Transverse colon (tissue), 4 donors: Measurements from ENCODE around the gene SMC3. TPM values are rescaled to one million over a fixed set of nuclear protein-coding genes. Genes with fewer than 3 reads are reported as not detected.

Experiments used
- DNase-seq: peaks from one replicate; pipeline ENCODE4 v3.0.0-alpha.2; 2019
- H3K27ac ChIP-seq, 4 donors: fragments of 200-600 bp; sonication (generic); 2 replicates each; pipeline ENCODE4 v1.5.1; 2016 to 2018; ENCODE audit warnings: inconsistent platforms in 4 of 4
- H3K27me3 ChIP-seq: fragments of 200-600 bp; sonication (generic); 2 replicates; pipeline ENCODE4 v1.5.1; 2017; ENCODE audit warnings: inconsistent platforms
- H3K36me3 ChIP-seq, 4 donors: fragments of 200-600 bp; sonication (generic); 2 replicates each; pipeline ENCODE4 v1.5.1; 2017 to 2019; ENCODE audit warnings: inconsistent platforms in 4 of 4
- H3K4me1 ChIP-seq, 4 donors: fragments of 200-600 bp; sonication (generic); 2 replicates each; pipeline ENCODE4 v1.5.1; 2017 to 2020; ENCODE audit warnings: inconsistent platforms in 4 of 4
- H3K4me3 ChIP-seq, 4 donors: fragments of 200-600 bp; sonication (generic); 1 replicate in 1 of 4; 2 replicates in 3 of 4; pipeline versions ENCODE4 v1.5.1 to v1.6.1; 2017 to 2019; ENCODE audit warnings: inconsistent platforms in 4 of 4
- H3K9me3 ChIP-seq, 2 donors: fragments of 200-600 bp; sonication (generic); 2 replicates each; pipeline ENCODE4 v1.5.1; 2017 to 2019; ENCODE audit warnings: inconsistent platforms in 2 of 2
- EP300 ChIP-seq: sonication (generic); formaldehyde crosslinking; IDR thresholded peaks from one replicate; pipeline ENCODE4 v1.6.1; 2017; ENCODE audit warnings: antibody characterized with exemption, low read depth
- POLR2A ChIP-seq: fragments of 450-650 bp; IDR thresholded peaks from one replicate; pipeline ENCODE4 v1.6.1; 2016; ENCODE audit warnings: antibody characterized with exemption, mild to moderate bottlenecking, moderate library complexity
- POLR2AphosphoS5 ChIP-seq, 3 donors: sonication (generic); formaldehyde crosslinking; IDR thresholded peaks; one replicate each; pipeline ENCODE4 v1.6.1; 2016; ENCODE audit warnings: antibody characterized with exemption in 3 of 3
- WGBS, 2 donors: methylation state at CpG; one replicate each; pipeline ENCODE4 v1.1.5; 2018; ENCODE audit warnings: low coverage in 1 of 2; 5-methylcytosine and 5-hydroxymethylcytosine counted together
- in situ Hi-C, 4 donors: fragments of 200-750 bp; cut with MboI; loops; one replicate each; pipeline versions ENCODE4 v1.15.0 to v1.15.1; 2017; ENCODE audit warnings: low sequenced_read_pairs in 3 of 4, low pct_ligation_motif_present in 1 of 4, low pct_unique_long_range_greater_than_20kb in 1 of 4
- intact Hi-C: fragments of 100-400 bp; cut with DNase I; formaldehyde crosslinking; loops from one replicate; pipeline ENCODE4 v1.15.1; 2023; ENCODE audit warnings: low total_unique reads
- total RNA-seq, 4 donors: library from RNA; depleted of rRNA; stranded (reverse); fragments of >200 nt; gene quantifications; one replicate each; pipeline ENCODE4 v1.1.0, GENCODE V29; 2016
- TF ChIP-seq, protein P1 (sequence below), 5 experiments: fragments of 200-600 bp in 3 of 5; fragments of 450-650 bp in 2 of 5; sonication (generic) in 3 of 5; IDR thresholded peaks; 1 replicate in 2 of 5; 2 replicates in 3 of 5; pipeline ENCODE4 v1.5.1; 2016 to 2017; ENCODE audit warnings: antibody characterized with exemption in 5 of 5, inconsistent platforms in 3 of 5, mild to moderate bottlenecking in 2 of 5, moderate library complexity in 1 of 5

SMC3 gene
- total RNA-seq, 4 donors from 2014 or later: 16.8 to 31.9 (median 21.1) TPM

DNA sequence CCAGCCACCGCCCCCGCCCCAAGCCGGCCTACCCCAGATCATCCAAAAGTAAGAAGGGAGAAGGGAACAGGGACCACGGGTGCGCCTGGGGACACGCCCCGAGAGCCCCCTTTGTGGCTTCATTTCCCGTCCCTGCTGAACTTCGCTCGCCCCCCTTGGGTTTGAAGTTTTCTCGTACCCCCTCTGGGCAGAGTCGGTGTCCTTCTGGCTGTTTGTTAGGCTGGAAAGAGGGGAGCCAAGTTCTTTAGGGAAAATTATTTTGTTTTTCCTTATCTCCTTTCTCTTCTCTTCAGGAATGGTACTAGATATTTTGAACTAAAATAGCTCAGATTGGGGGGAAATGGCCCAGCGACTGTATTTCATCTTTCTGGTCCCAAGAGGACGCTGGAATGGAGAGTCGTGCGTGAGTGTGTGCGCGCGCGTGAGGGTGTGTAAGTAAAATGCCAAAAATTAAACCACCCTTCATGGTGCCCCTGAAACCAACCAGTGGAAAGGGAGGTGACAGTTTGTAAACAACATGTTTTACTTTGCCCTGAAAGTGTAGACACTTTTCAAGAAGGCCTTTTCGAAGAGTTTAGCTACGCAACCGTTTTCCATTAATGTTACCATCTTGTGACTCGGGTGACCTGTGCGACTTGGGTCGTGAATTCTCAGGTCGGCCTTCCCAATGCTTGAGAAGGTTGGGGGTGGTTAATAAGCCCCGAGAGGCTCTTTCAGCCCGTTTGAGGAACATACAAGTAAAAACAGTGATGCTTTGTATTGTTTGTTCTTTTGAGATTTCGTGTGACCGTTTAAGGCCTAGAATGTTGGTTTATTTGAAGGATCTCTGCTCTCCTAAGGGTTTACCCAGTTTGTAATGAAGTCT lies 77.3 kb downstream of the SMC3 start:
- 38 to 44% methylated on average over 3 to 28 of the region's 31 CpGs for WGBS, 2 donors
- H3K4me3 ChIP-seq: peak overlapping the region; percentile 21 to 60 (median 48)
- peaks cover 96% of the 10 kb centered on the region for H3K27me3 ChIP-seq
- TF ChIP-seq EP300 (no peak), POLR2A (no peak), POLR2AphosphoS5 (IDR thresholded peaks at IDR 0.05) (no peak)
- TF ChIP-seq, protein P1, sequence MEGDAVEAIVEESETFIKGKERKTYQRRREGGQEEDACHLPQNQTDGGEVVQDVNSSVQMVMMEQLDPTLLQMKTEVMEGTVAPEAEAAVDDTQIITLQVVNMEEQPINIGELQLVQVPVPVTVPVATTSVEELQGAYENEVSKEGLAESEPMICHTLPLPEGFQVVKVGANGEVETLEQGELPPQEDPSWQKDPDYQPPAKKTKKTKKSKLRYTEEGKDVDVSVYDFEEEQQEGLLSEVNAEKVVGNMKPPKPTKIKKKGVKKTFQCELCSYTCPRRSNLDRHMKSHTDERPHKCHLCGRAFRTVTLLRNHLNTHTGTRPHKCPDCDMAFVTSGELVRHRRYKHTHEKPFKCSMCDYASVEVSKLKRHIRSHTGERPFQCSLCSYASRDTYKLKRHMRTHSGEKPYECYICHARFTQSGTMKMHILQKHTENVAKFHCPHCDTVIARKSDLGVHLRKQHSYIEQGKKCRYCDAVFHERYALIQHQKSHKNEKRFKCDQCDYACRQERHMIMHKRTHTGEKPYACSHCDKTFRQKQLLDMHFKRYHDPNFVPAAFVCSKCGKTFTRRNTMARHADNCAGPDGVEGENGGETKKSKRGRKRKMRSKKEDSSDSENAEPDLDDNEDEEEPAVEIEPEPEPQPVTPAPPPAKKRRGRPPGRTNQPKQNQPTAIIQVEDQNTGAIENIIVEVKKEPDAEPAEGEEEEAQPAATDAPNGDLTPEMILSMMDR (IDR thresholded peaks at IDR 0.05): no peak
- DNase-seq: no peak
- in situ Hi-C loops (no loop called here), intact Hi-C loops (no loop called here)
- no peaks in the 10 kb centered on the region for H3K9me3 ChIP-seq
- H3K27ac ChIP-seq: peak overlapping the region; percentile 6 to 77 (median 66)
- H3K36me3 ChIP-seq: no peaks in the 10 kb centered on the region
- peaks cover 8 to 24% (median 18%) of the 10 kb centered on the region in 4 donors for H3K4me1 ChIP-seq

DNA sequence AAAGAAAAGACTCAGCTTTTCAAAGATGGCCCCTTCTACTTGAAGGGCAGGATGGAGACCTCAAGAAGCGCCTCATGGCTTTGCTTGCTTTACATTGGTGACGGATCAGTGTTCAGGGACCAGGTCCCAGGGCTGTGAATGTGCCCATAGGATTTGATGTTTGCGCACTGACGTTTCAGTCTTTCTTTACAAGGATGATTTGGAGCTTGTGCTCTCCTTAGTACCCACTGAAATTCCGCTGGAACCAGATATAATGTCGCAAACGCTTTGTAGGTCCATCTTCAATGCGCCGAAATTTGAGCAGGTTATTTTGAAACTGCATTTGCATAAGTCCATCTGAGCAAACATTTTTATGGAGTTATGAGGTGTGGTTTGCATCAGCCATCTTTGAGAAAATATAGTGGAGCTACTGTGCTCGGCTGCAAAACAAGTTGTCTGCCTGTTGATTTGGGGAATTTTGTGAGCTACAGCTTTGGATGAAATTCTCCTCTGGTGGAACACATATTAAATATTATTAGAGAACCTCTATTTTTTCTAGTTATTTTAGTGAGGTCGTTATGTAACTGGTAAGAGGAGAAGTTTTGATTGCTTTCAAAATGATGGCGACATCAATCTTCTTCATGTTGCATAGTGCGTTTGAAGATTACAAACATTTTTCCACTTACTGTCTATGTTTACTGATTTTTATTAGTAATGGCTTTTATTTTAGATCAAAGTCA lies 79.1 kb downstream of the SMC3 start:
- intact Hi-C loops: no loop called here
- in situ Hi-C loops: no loop called here
- H3K9me3 ChIP-seq: no peaks in the 10 kb centered on the region
- peaks cover 8 to 21% (median 18%) of the 10 kb centered on the region in 4 donors for H3K4me1 ChIP-seq
- no peak for TF ChIP-seq EP300
- TF ChIP-seq POLR2AphosphoS5 (IDR thresholded peaks at IDR 0.05): no peak
- TF ChIP-seq, protein P1 (IDR thresholded peaks at IDR 0.05): no peak
- no peak for TF ChIP-seq POLR2A
- peaks cover 89% of the 10 kb centered on the region for H3K27me3 ChIP-seq
- H3K36me3 ChIP-seq: no peaks in the 10 kb centered on the region
- 60 to 75% methylated on average over 10 to 13 of the region's 13 CpGs for WGBS, 2 donors
- no peak overlapping the region for H3K4me3 ChIP-seq
- no peak for DNase-seq
- H3K27ac ChIP-seq: no peak overlapping the region

DNA sequence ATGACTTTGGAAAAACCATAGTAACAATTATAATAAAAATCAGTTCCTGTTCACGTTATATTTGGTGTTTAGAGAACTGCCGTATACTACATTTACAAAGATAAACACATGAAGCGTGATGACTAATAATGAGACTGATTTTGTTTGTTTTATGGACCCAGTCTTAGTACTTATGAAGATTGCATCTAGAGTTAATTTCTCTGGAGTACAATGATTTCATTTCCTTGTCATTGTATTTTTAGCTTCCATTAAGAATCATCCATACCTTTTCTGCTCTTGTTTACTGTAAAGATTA lies 79.6 kb downstream of the SMC3 start:
- Histone ChIP-seq H3K36me3 (no peaks in the 10 kb centered on the region), H3K27ac (no peak overlapping the region), H3K27me3 (peaks cover 84% of the 10 kb centered on the region), H3K4me3 (no peak overlapping the region), H3K4me1 (peaks cover 8 to 21% (median 18%) of the 10 kb centered on the region in 4 donors), H3K9me3 (no peaks in the 10 kb centered on the region)
- in situ Hi-C loops: no loop called here
- DNase-seq: no peak
- intact Hi-C loops: no loop called here
- 34 to 47% methylated on average over 3 of the region's 3 CpGs for WGBS, 2 donors
- no peak for TF ChIP-seq POLR2A
- TF ChIP-seq EP300: no peak
- TF ChIP-seq, protein P1 (IDR thresholded peaks at IDR 0.05): no peak
- no peak for TF ChIP-seq POLR2AphosphoS5 (IDR thresholded peaks at IDR 0.05)

DNA sequence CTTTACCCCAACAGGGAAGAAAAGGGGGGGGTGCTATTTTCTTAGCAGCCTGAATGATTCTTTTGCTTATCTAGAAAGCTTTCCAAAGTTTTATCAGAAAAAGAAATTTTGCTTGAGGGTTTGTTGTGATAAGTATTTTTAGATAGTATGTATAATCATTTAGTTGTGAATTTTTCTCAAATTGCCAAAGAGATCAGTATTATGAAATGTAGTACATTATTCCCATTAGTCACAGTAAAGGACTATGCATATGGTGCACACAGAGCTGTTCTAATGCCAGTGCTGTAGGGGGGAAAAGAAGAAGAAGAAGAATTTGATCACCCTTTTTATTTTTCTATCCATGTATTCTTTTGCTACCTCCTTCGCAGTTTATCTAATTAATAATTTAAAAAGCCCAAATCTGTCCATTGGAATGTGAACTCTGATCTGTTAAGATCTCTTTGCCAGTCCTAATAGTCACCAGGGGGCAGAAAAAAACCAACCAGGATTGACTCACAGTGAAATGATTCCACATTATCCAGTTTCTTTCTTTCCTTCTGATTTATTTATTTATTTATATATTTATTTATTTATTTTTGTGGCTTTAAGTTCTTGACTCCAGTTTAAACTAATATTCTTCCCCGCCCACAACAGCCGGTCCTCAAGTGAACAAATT lies 81.3 kb downstream of the SMC3 start:
- intact Hi-C loops (no loop called here), in situ Hi-C loops (no loop called here)
- no peak for TF ChIP-seq POLR2AphosphoS5 (IDR thresholded peaks at IDR 0.05)
- no peak for TF ChIP-seq EP300
- TF ChIP-seq POLR2A: no peak
- TF ChIP-seq, protein P1 (IDR thresholded peaks at IDR 0.05): no peak
- H3K9me3 ChIP-seq: no peaks in the 10 kb centered on the region
- H3K27ac ChIP-seq: no peak overlapping the region
- no peaks in the 10 kb centered on the region for H3K36me3 ChIP-seq
- peaks cover 0 to 10% (median 8%) of the 10 kb centered on the region in 4 donors for H3K4me1 ChIP-seq
- H3K27me3 ChIP-seq: peaks cover 78% of the 10 kb centered on the region
- DNase-seq: no peak
- H3K4me3 ChIP-seq: no peak overlapping the region
- 76 to 80% methylated on average over 3 of the region's 3 CpGs for WGBS, 2 donors
